Measurements from ENCODE around the gene TNNT3. TPM values are rescaled to one million over a fixed set of nuclear protein-coding genes. Genes with fewer than 3 reads are reported as not detected.
"Not testable (repeated sequence)": the region's sequence is repeated elsewhere in the genome, so short reads cannot be mapped to it uniquely, and the experiment has no call there.

Gene TNNT3
- total and polyA plus RNA-seq, 10 donors: 0.64 to 4.9 (median 2.0) TPM; not detected in 1

- peak overlapping the region in 7 of 8 donors; percentile 14 to 86 (median 76) for H3K27ac ChIP-seq
- intact Hi-C loops (cut with DNase I; ENCODE audit: low total_unique reads): no loop called here
Measured at GRCh38 chr11:1875093-1875850, 44.2 kb upstream of the TNNT3 start.

GRCh38 chr11:1875851-1876301 lies 43.6 kb upstream of the TNNT3 start:
- H3K9me3 ChIP-seq; H3K27me3 ChIP-seq (replicated peaks in 1 of 7); intact Hi-C loops (cut with DNase I; ENCODE audit: low total_unique reads): not testable (repeated sequence)
- peak; percentile 75 for DNase-seq
- H3K27ac ChIP-seq: peak overlapping the region in 6 of 8 donors; percentile 32 to 86 (median 77)
- H3K36me3 ChIP-seq: peaks cover 0 to 63% (median 6%) of the 10 kb centered on the region in 6 donors
- 71 to 81% (median 80%) methylated on average over 1 to 13 of the region's 13 CpGs for WGBS, 5 donors
- H3K4me1 ChIP-seq: peaks cover 23 to 96% (median 67%) of the 10 kb centered on the region in 6 donors
- peak overlapping the region in 4 of 8 donors; percentile 11 to 71 (median 25) for H3K4me3 ChIP-seq

More at GRCh38 chr11:1875093-1875850, 44.2 kb upstream of the TNNT3 start:
- TF ChIP-seq CTCF (IDR thresholded peaks at IDR 0.05 in 8 of 11, conservative IDR thresholded peaks at IDR 0.05 in 3 of 11) (no peak), POLR2AphosphoS5 (IDR thresholded peaks at IDR 0.05) (peak in 2 of 3 donors; percentile 5 to 22), POLR2A (IDR thresholded peaks at IDR 0.05) (no peak)
- Histone ChIP-seq H3K9me3 (no peaks in the 10 kb centered on the region), H3K4me3 (peak overlapping the region in 5 of 8 donors; percentile 19 to 71 (median 26)), H3K4me1 (peaks cover 25 to 96% (median 67%) of the 10 kb centered on the region in 6 donors), H3K27me3 (replicated peaks in 1 of 7) (no peaks in the 10 kb centered on the region), H3K36me3 (peaks cover 0 to 57% (median 4%) of the 10 kb centered on the region in 6 donors)
- WGBS, 5 donors: 72 to 79% (median 79%) methylated on average over 17 to 28 of the region's 28 CpGs
- DNase-seq: peak; percentile 78

DNA sequence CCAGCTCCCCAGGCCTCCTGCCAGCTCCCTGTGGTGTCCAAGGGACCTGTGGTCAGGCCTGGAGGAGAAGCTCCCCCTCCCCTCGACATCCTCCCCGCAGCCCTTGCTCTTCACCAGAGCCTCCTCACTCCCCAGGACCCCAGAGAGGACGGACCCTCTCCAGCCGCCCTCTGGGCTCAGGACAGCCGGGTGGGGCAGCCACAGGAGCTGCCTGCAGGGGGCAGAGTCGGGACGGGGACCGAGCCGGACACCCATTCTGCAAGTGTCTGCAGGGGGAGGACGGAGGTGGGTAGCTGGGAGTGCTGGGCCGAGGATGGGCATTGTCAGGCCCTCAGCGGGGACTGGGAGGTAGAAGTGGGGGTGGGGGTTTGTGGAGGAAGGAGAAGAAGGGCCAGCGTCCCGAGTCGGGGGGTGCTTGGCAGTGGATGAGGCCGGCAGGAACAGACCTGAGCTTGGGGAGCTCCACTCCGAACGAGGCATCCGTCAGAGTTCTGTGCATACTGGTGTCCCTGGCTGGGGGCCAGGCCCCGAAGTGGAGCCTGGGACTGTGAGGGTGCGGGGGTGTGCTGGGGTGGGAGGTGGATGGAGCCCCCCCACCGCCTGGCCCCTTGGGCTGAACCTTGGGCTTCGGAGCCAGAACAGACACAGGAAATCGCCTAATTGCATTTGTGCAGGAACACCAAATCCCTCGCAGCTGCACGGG lies 43.0 kb upstream of the TNNT3 start:
- Histone ChIP-seq H3K27me3 (replicated peaks in 1 of 7) (no peaks in the 10 kb centered on the region), H3K36me3 (peaks cover 0 to 69% (median 9%) of the 10 kb centered on the region in 6 donors), H3K27ac (peak overlapping the region in 6 of 8 donors; percentile 32 to 86 (median 77)), H3K9me3 (no peaks in the 10 kb centered on the region), H3K4me3 (peak overlapping the region in 3 of 8 donors; percentile 23 to 71 (median 27)), H3K4me1 (peaks cover 29 to 96% (median 67%) of the 10 kb centered on the region in 6 donors)
- DNase-seq: peak; percentile 87
- WGBS, 5 donors: 45 to 61% (median 54%) methylated on average over 25 to 26 of the region's 26 CpGs
- no peak for TF ChIP-seq POLR2A (IDR thresholded peaks at IDR 0.05)
- peak in 2 of 3 donors; percentile 50 to 56 for TF ChIP-seq POLR2AphosphoS5 (IDR thresholded peaks at IDR 0.05)
- peak; percentile 15 to 74 (median 58) for TF ChIP-seq CTCF (IDR thresholded peaks at IDR 0.05 in 8 of 11, conservative IDR thresholded peaks at IDR 0.05 in 3 of 11)
- intact Hi-C loops (cut with DNase I; ENCODE audit: low total_unique reads): no loop called here

DNA sequence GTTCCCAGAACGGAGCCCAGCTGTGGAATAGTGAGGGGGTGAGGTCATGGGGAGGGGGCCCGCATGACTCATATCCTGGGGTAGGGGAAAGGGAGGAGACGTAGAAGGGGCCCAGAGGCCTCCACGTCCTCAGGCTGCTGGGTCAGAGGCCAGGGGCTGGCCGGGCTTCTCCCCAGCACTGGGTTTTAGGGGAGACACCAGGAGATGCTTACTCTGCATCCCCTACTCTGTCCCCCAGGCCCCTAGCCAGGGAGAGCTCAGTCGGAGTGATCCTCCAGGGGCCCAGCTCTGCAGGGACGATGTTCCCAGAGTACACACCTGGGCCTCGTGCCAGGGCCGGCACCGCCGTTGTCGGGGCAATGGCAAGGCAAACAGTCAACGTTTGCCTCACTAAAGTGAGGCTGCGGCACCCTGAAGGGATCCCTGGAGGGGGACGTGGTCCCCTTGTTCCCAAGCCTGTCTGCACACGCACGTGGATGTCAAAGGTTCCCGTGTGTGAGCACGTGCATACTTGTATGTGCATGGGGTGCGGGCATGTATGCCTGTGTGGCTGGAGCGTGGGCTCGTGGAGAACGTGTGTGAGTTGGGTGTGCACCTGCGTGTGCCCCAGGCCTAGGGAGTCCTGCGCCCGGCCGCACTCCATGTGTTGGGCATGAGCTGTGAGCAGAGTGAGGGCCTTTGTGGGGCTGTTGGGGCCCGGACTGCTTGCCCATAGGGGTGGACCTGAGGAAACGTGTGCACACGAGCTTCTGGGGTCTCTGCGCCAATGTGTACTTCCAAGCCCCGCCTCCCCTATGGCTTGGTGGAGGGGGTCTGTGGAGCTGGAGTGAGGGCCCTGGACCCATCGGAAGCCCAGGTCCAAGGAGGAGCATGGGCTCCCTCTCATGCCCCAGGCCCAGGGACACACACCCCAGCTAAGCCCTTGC lies 42.0 kb upstream of the TNNT3 start:
- WGBS, 5 donors: 59 to 70% (median 60%) methylated on average over 28 to 33 of the region's 33 CpGs
- TF ChIP-seq CTCF (IDR thresholded peaks at IDR 0.05 in 8 of 11, conservative IDR thresholded peaks at IDR 0.05 in 3 of 11) (no peak), POLR2AphosphoS5 (IDR thresholded peaks at IDR 0.05) (peak in 2 of 3 donors; percentile 44 to 51)
- intact Hi-C loops (cut with DNase I; ENCODE audit: low total_unique reads): no loop called here
- H3K9me3 ChIP-seq: no peaks in the 10 kb centered on the region
- peaks cover 0 to 79% (median 12%) of the 10 kb centered on the region in 6 donors for H3K36me3 ChIP-seq
- peaks cover 37 to 96% (median 76%) of the 10 kb centered on the region in 6 donors for H3K4me1 ChIP-seq
- DNase-seq: peak; percentile 79
- H3K27ac ChIP-seq: peak overlapping the region in 5 of 8 donors; percentile 44 to 86 (median 76)
- H3K4me3 ChIP-seq: peak overlapping the region in 1 of 8 donors; percentile 71
- H3K27me3 ChIP-seq (replicated peaks in 1 of 7): no peaks in the 10 kb centered on the region
